K562 (cell line): ENCODE results near the gene MCM9. TPM values are rescaled to one million over a fixed set of nuclear protein-coding genes. Genes with fewer than 3 reads are reported as not detected.
"Not testable (repeated sequence)": the region's sequence is repeated elsewhere in the genome, so short reads cannot be mapped to it uniquely, and the experiment has no call there.

Experiments
- ATAC-seq: fragments of 200-7000 bp; cut with Tn5 transposase; 3 replicates; pipeline ENCODE4 v1.9.1; 2020; ENCODE audit warnings: moderate library complexity
- BruUV-seq: library from RNA; stranded (reverse); fragments of 400-500 nt; replicated peaks from 2 replicates; lab custom pipeline; 2021; lab: Mats Ljungman, UMichigan
- CTCF ChIA-PET: fragments of 300-600 bp; formaldehyde crosslinking; extraction: SDS; loops from one replicate; lab custom pipeline; 2021; ENCODE audit warnings: low intra/inter-chr PET ratio; lab: Yijun Ruan, JAX
- POLR2A ChIA-PET: fragments of 300-600, 350-650 bp; sonication (Branson Sonifier 250); formaldehyde crosslinking; extraction: SDS; loops from one replicate; lab custom pipeline; 2021; ENCODE audit warnings: antibody characterized with exemption, inconsistent platforms; lab: Yijun Ruan, JAX
- DNase-seq, 4 experiments: peaks; one replicate each; pipeline versions ENCODE4 v3.0.0 to v3.0.0-alpha.2; 2011 to 2018; ENCODE audit warnings: low spot score in 3 of 4, mixed read lengths in 3 of 4; ENCODE audit errors: extremely low read depth in 1 of 4
- FAIRE-seq: peaks from 2 replicates; lab custom pipeline; 2011; peaks lifted over from hg19 to GRCh38; lab: Jason Lieb, UNC
- H2AFZ ChIP-seq: 2 replicates; pipeline ENCODE4 v1.6.0; 2011; ENCODE audit warnings: low read depth, low read length, control low read depth, inconsistent platforms
- H3K27ac ChIP-seq: fragments of 200-600 bp; 3 replicates; pipeline ENCODE4 v1.8.0; 2011; ENCODE audit warnings: low read depth, mild to moderate bottlenecking, control low read depth, inconsistent platforms, low read length, moderate library complexity, mixed read lengths; ENCODE audit errors: extremely low read depth
- H3K27me3 ChIP-seq, 2 experiments: fragments of 300-600 bp in 1 of 2; 2 replicates in 1 of 2; 3 replicates in 1 of 2; pipeline versions ENCODE4 v1.6.0 to v1.8.0; 2011; ENCODE audit warnings: inconsistent platforms in 2 of 2, low read length in 2 of 2, mild to moderate bottlenecking in 1 of 2, mixed read lengths in 1 of 2, moderate library complexity in 1 of 2; ENCODE audit not compliant: control insufficient read depth in 2 of 2, insufficient read depth in 2 of 2
- H3K36me3 ChIP-seq: fragments of 300-600 bp; 3 replicates; pipeline ENCODE4 v1.8.0; 2011; ENCODE audit warnings: mild to moderate bottlenecking, low read length, inconsistent platforms; ENCODE audit not compliant: control insufficient read depth, insufficient read depth
- H3K4me1 ChIP-seq, 2 experiments: fragments of 200-600 bp in 1 of 2; replicated peaks in 1 of 2; 2 replicates in 1 of 2; 3 replicates in 1 of 2; pipeline versions ENCODE4 v1.5.1 to v1.8.0; 2011; ENCODE audit warnings: inconsistent platforms in 2 of 2, low read length in 2 of 2, mild to moderate bottlenecking in 1 of 2, mixed read lengths in 1 of 2, moderate library complexity in 1 of 2; ENCODE audit not compliant: control insufficient read depth in 2 of 2, insufficient read depth in 2 of 2
- H3K4me2 ChIP-seq: 2 replicates; pipeline ENCODE4 v1.6.1; 2011; ENCODE audit warnings: low read length, control low read depth, inconsistent platforms, mixed read lengths; ENCODE audit not compliant: insufficient read depth
- H3K4me3 ChIP-seq: fragments of 200-600 bp; sonication (generic), shearing (Covaris generic); 2 replicates; pipeline ENCODE4 v1.5.1; 2016; ENCODE audit warnings: control low read depth, inconsistent platforms
- H3K79me2 ChIP-seq: fragments of 200-600 bp; 3 replicates; pipeline ENCODE4 v1.8.0; 2011; ENCODE audit warnings: low read length, inconsistent platforms; ENCODE audit not compliant: control insufficient read depth, insufficient read depth
- H3K9ac ChIP-seq, 2 experiments: 2 replicates each; pipeline versions ENCODE4 v1.6.0 to v1.6.1; 2011; ENCODE audit warnings: low read depth in 2 of 2, low read length in 2 of 2, control low read depth in 1 of 2, inconsistent platforms in 1 of 2, mild to moderate bottlenecking in 1 of 2, mixed read lengths in 1 of 2; ENCODE audit not compliant: insufficient read depth in 1 of 2
- H3K9me1 ChIP-seq: one replicate; pipeline ENCODE4 v1.6.0; 2011; ENCODE audit warnings: inconsistent platforms, mild to moderate bottlenecking, low read length, moderate library complexity; ENCODE audit not compliant: control insufficient read depth, insufficient read depth
- H3K9me3 ChIP-seq: replicated peaks from 2 replicates; pipeline ENCODE4 v1.5.1; 2011; ENCODE audit warnings: low read depth, low read length, inconsistent platforms; ENCODE audit not compliant: control insufficient read depth, insufficient read depth
- H4K20me1 ChIP-seq: replicated peaks from 2 replicates; pipeline ENCODE4 v1.6.1; 2011; ENCODE audit warnings: low read length, inconsistent platforms, mixed read lengths; ENCODE audit not compliant: control insufficient read depth, insufficient read depth
- CGGBP1 ChIP-seq: fragments of 250-450 bp; sonication (Bioruptor Pico); IDR thresholded peaks from 2 replicates; pipeline ENCODE4 v1.9.0; 2021; ENCODE audit warnings: mild to moderate bottlenecking
- ZKSCAN8 ChIP-seq: fragments of 200-800 bp; sonication (Bioruptor generic); IDR thresholded peaks from 2 replicates; pipeline ENCODE4 v1.6.1; 2016; ENCODE audit warnings: missing genetic modification characterization, missing compliant biosample characterization
- WGBS: fragments of 100-300 bp; shearing (Covaris generic); methylation state at CpG from one replicate; pipeline ENCODE4 v1.1.6; 2016; ENCODE audit warnings: low coverage, mixed read lengths; ENCODE audit not compliant: insufficient coverage; ENCODE audit errors: missing lambda C conversion rate; 5-methylcytosine and 5-hydroxymethylcytosine counted together
- in situ Hi-C: fragments of 300-500 bp; cut with MboI; formaldehyde crosslinking; loops from 4 replicates; pipeline ENCODE4 v1.15.0; 2018; ENCODE audit warnings: inconsistent platforms, mixed read lengths
- intact Hi-C: fragments of 100-400 bp; cut with micrococcal nuclease; formaldehyde crosslinking; loops from 2 replicates; pipeline ENCODE4 v1.14.2; 2022
- polyA plus RNA-seq, 8 experiments: library from polyadenylated mRNA; depleted of rRNA in 4 of 8; stranded (reverse) in 5 of 8; unstranded in 3 of 8; fragments of >200 nt; fragmentation: Nextera tagmentation in 2 of 8; fragmentation: Illumina TruSeq in 1 of 8; extraction: Ambion mirVana in 2 of 8; extraction: Trizol in 1 of 8; gene quantifications; 2 replicates each; pipeline versions ENCODE4 v1.2.1 to v1.2.3, GENCODE V29; 2011 to 2014; ENCODE audit warnings: inconsistent platforms in 1 of 8, missing spikeins in 1 of 8
- total RNA-seq, 7 experiments: library from RNA; depleted of rRNA in 6 of 7; stranded (reverse); fragments of >200 nt in 6 of 7; fragmentation: Illumina TruSeq in 2 of 7; extraction: Trizol in 2 of 7; gene quantifications; 2 replicates each; pipeline versions ENCODE4 v1.2.1 to v1.2.3, GENCODE V29; 2011 to 2021; ENCODE audit warnings: low replicate concordance in 1 of 7

MCM9 gene
- total and polyA plus RNA-seq, 9 of the 15 experiments (the other 6 are each of a cell fraction or from before 2014, with no cell fraction given): 4.8 to 16.7 (median 11.6) TPM

GRCh38 chr6:118768441-118768840 lies 166.5 kb downstream of the MCM9 start:
- no TSS peak for BruUV-seq
- Histone ChIP-seq H2AFZ (no peak overlapping the region), H3K36me3 (no peaks in the 10 kb centered on the region), H3K27ac (no peak overlapping the region), H3K9me3 (no peaks in the 10 kb centered on the region), H4K20me1 (no peaks in the 10 kb centered on the region), H3K9me1 (no peaks in the 10 kb centered on the region), H3K4me2 (no peak overlapping the region), H3K27me3 (0 out of 5 replicates have a peak, but pooled peaks cover 0 to 1% of the 10 kb centered on the region in 2 experiments), H3K4me3 (no peak overlapping the region), H3K9ac (no peak overlapping the region), H3K4me1 (peaks cover 0 to 1% of the 10 kb centered on the region in 2 experiments; a peak in 1 of 5 replicates), H3K79me2 (no peaks in the 10 kb centered on the region)
- FAIRE-seq: no peak
- no peak for DNase-seq
- in situ Hi-C loops: no loop called here
- POLR2A ChIA-PET: interaction anchor here (0.6 to 1.0 kb wide), 2 partner anchors 52 to 81 kb away, joined by 4 read pairs; no protein-coding TSS in a partner anchor
- WGBS: 20% methylated on average over 3 of the region's 3 CpGs
- CTCF ChIA-PET: no interaction called here
- no peak for TF ChIP-seq ZKSCAN8
- TF ChIP-seq CGGBP1 (CRISPR knock-in tag): no peak
- intact Hi-C loops: no loop called here
- ATAC-seq: no peak; the same call in 2 of the 3 replicates

GRCh38 chr6:118765316-118765715 lies 169.6 kb downstream of the MCM9 start:
- H3K36me3 ChIP-seq, ATAC-seq, H4K20me1 ChIP-seq, H3K27me3 ChIP-seq, H3K4me1 ChIP-seq, H3K9ac ChIP-seq, BruUV-seq, H3K9me1 ChIP-seq, POLR2A ChIA-PET, H3K9me3 ChIP-seq, in situ Hi-C loops, H3K4me2 ChIP-seq, H2AFZ ChIP-seq, H3K79me2 ChIP-seq, intact Hi-C loops, DNase-seq, H3K4me3 ChIP-seq, FAIRE-seq, H3K27ac ChIP-seq, CTCF ChIA-PET: not testable (repeated sequence)
- WGBS: 15% methylated on average over 2 of the region's 2 CpGs
